GOT3 (cell line): ENCODE measurements around the gene RBM11.

ENCODE experiments used
- DNase-seq: peaks from one replicate; lab custom pipeline; 2025; ENCODE audit warnings: mixed read lengths; lab: John Stamatoyannopoulos, UW

The RBM11 gene

GRCh38 chr21:14271053-14271452 is 55.1 kb downstream of the RBM11 start:
- DNase-seq = no peak

- DNase-seq = no peak
Observed at GRCh38 chr21:14271641-14272040, 55.7 kb downstream of the RBM11 start.

DNA sequence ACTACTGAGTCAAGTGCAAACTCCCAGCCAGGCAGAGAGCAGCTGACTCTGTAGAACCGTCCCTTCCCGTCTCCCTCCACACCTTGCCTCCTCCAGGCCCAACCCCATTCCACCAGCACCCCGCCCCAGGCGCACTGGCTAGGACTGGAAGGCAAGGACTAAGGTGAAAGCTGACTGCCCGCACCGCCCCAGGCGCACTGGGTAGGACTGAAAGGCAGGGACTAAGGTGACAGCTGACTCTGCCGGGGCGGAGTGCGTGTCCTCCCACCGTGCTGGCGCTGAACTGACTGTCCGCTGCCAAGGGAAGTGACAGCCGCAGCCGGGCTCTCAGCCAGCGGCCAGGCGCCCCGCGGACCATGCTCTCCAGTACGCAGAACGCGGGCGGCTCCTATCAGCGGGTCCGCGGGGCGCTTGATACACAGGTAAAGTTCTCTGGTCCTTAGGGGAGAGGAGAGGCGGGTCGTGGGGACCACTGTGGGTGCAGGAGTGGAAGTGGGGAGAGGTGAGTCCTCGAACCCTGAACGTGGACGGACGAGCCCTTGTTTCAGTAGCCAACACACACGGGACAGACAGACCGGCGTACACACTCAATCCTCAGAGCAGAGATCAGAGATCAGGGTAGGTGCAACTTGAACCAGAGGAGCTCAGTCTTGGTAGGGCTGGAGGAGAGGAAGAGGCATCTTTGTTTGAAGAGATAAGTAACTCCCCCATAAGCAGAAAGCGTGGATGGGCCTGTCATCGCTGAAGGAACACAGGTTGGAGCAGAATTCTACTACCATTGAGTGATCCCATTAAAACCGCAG is 58.0 kb downstream of the RBM11 start:
- DNase-seq = no peak

GRCh38 chr21:14275702-14276205 is 59.8 kb downstream of the RBM11 start:
- DNase-seq = no peak
